ENCODE results near the gene THOC1. TPM values are rescaled to one million over a fixed set of nuclear protein-coding genes. Genes with fewer than 3 reads are reported as not detected.

THOC1 gene
- total RNA-seq, 2 donors from 2014 or later = 81.8 to 99.6 TPM

DNA sequence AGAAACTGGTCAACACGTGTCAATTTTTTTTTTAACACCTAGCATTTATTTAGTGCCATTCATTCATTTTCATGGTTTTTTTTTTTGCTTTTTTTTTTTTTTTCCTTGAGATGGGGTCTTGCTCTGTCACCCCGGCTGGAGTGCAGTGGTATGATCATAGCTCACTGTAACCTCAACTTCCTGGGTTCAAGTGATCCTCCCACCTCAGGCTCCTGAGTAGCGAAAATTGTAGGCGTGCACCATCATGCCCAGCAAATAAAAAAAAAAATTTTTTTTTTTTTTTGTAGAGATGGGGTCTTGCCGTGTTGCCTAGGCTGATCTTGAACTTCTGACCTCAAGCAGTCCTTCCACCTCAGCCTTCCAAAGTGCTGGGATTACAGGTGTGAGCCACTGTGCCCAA, 88.3 kb downstream of the THOC1 start:
- H3K36me3 Mint-ChIP-seq (ENCODE audit: low read depth) = peaks cover 31% of the 10 kb centered on the region
- no peaks in the 10 kb centered on the region for H3K27me3 Mint-ChIP-seq (ENCODE audit: insufficient read depth)
- no peaks in the 10 kb centered on the region for H3K27me3 ChIP-seq (ENCODE audit: control insufficient read depth, insufficient read depth, low read length, poor library complexity, severe bottlenecking)
- peaks cover 75% of the 10 kb centered on the region for H3K36me3 ChIP-seq (ENCODE audit: control insufficient read depth, insufficient read depth, low read length)
- no peak overlapping the region for H3K9ac ChIP-seq (ENCODE audit: extremely low read depth, low read length, poor library complexity, severe bottlenecking)
- TF ChIP-seq CTCF (conservative IDR thresholded peaks at IDR 0.05) = no peak
- no peaks in the 10 kb centered on the region for H3K9me3 Mint-ChIP-seq
- H3K4me3 Mint-ChIP-seq = no peak overlapping the region
- H3K27ac ChIP-seq (ENCODE audit: low read depth, low read length) = no peak overlapping the region
- no peak overlapping the region for H3K4me3 ChIP-seq (ENCODE audit: low read length)
- no peaks in the 10 kb centered on the region for H3K4me1 ChIP-seq (ENCODE audit: control insufficient read depth, insufficient read depth, low read length)
- H3K27ac Mint-ChIP-seq = no peak overlapping the region
- WGBS, 2 experiments (ENCODE audit: insufficient coverage in 1 of 2, insufficient read length in 1 of 2) = 98 to 100% methylated on average over 1 to 3 of the region's 5 CpGs
- DNase-seq = no peak
- H3K9me3 ChIP-seq (ENCODE audit: control insufficient read depth, low read length) = no peaks in the 10 kb centered on the region
- H3K4me1 Mint-ChIP-seq = no peaks in the 10 kb centered on the region

DNA sequence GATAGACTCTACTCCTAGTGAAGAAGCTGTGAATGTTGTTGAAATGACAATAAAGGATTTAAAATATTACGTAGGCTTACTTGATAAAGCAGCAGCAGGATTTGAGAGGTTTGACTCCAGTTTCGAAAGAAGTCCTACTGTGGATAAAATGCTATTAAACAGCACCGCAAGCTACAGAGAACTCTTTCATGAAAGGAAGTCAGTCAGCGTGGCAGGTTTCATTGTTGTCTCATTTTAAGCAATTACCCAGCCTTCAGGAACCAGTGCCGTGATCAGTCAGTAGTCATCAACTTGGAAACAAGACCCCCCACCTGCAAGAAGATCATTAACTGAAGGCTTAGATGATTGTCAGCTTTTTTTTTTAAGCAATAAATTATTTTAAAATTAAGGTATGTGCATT, 95.5 kb downstream of the THOC1 start:
- Histone ChIP-seq H3K27me3 (ENCODE audit: control insufficient read depth, insufficient read depth, low read length, poor library complexity, severe bottlenecking) (no peaks in the 10 kb centered on the region), H3K4me3 (ENCODE audit: low read length) (no peak overlapping the region), H3K9me3 (ENCODE audit: control insufficient read depth, low read length) (no peaks in the 10 kb centered on the region), H3K9ac (ENCODE audit: extremely low read depth, low read length, poor library complexity, severe bottlenecking) (no peak overlapping the region), H3K36me3 (ENCODE audit: control insufficient read depth, insufficient read depth, low read length) (peaks cover 64% of the 10 kb centered on the region), H3K27ac (ENCODE audit: low read depth, low read length) (no peak overlapping the region), H3K4me1 (ENCODE audit: control insufficient read depth, insufficient read depth, low read length) (no peaks in the 10 kb centered on the region)
- Mint-ChIP-seq H3K27ac (no peak overlapping the region), H3K9me3 (no peaks in the 10 kb centered on the region), H3K27me3 (ENCODE audit: insufficient read depth) (no peaks in the 10 kb centered on the region), H3K4me3 (no peak overlapping the region), H3K4me1 (no peaks in the 10 kb centered on the region), H3K36me3 (ENCODE audit: low read depth) (peaks cover 56% of the 10 kb centered on the region)
- TF ChIP-seq CTCF (conservative IDR thresholded peaks at IDR 0.05) = no peak
- 80 to 98% methylated on average over 4 to 5 of the region's 5 CpGs for WGBS, 2 experiments (ENCODE audit: insufficient coverage in 1 of 2, insufficient read length in 1 of 2)
- DNase-seq = no peak

Other genes starting within 250 kb of the THOC1 start
- 1 to 10 TPM in 1 of 2 donors, not detected in 1; 1.4 TPM for gene TUBB8B, start 218.4 kb downstream of the THOC1 start, total RNA-seq
- 10 to 100 TPM; 76.2 to 92.4 TPM for gene USP14, start 109.5 kb downstream of the THOC1 start, total RNA-seq
- 100 to 1,000 TPM; 123 TPM for gene COLEC12, start 232.7 kb upstream of the THOC1 start, total RNA-seq